Heart left ventricle (tissue), 13 donors: ENCODE measurements around the gene MYO16.

Experiments
- POLR2A ChIP-seq, 2 donors: fragments of 450-650 bp; IDR thresholded peaks; one replicate each; pipeline ENCODE4 v1.6.1; 2017; ENCODE audit warnings: antibody characterized with exemption in 2 of 2, mild to moderate bottlenecking in 2 of 2, moderate library complexity in 2 of 2
- TF ChIP-seq, protein P1 (sequence below), 12 donors: fragments of 200-600 bp; sonication (generic) in 4 of 12; IDR thresholded peaks; one replicate each; pipeline versions ENCODE4 v1.5.0 to v1.8.0; 2018 to 2022; ENCODE audit warnings: antibody characterized with exemption in 12 of 12, mild to moderate bottlenecking in 5 of 12
- donor health status: ischemic (EF 13 %, LVEDD 7.1; RV severe dilation, severe dysfunction).
- donor health status: DM: no; HTN: yes; CAD: no.
- donor health status: DM: no; HTN: no; CAD: no.
- donor health status: ischemic (EF 25% LVEDD 6.9; RV normal size, moderate dysfunction).
- donor health status: ischemic (EF 25% LVEDD 5.7; RV mildly dilated, moderate dysfunction).
- donor health status: ischemic (EF 35%, LVEDD 5.7; RV mildly dilated, moderate dysfunction).
- donor health status: nonischemic (EF 11% LVEDD 7.7; RV severe dilation, severe dysfunction).
- donor health status: DM: yes; HTN: yes; CAD: no.
- donor health status: PGD.
- donor health status: ischemic (EF 29% LVEDD 5.4; RV normal size, mild dysfunction).
- donor health status: nonischemic (EF 23%, LVEDD 6.1; RV moderate dilation, normal function).

DNA sequence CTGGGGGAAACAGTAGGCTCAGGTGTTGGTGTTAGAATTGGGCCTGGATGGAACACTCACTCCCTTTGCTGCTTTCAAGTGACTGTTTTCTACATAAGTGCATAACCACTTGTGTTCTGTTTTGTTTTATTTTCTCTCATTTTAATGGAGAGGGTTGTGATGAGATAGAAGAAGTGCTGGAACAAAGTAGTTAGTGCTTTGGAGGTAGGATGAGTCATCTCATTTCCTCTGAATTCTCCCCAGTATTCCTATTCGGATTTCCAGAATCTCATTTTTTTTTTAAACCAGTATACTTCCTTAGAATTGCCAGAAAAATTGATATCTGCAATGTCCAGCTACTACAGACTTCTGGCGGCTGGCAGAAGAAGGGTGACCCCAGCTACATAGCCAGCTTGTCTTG, 575.9 kb downstream of the MYO16 start:
- TF ChIP-seq, protein P1, sequence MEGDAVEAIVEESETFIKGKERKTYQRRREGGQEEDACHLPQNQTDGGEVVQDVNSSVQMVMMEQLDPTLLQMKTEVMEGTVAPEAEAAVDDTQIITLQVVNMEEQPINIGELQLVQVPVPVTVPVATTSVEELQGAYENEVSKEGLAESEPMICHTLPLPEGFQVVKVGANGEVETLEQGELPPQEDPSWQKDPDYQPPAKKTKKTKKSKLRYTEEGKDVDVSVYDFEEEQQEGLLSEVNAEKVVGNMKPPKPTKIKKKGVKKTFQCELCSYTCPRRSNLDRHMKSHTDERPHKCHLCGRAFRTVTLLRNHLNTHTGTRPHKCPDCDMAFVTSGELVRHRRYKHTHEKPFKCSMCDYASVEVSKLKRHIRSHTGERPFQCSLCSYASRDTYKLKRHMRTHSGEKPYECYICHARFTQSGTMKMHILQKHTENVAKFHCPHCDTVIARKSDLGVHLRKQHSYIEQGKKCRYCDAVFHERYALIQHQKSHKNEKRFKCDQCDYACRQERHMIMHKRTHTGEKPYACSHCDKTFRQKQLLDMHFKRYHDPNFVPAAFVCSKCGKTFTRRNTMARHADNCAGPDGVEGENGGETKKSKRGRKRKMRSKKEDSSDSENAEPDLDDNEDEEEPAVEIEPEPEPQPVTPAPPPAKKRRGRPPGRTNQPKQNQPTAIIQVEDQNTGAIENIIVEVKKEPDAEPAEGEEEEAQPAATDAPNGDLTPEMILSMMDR (IDR thresholded peaks at IDR 0.05), result no peak
- no peak for TF ChIP-seq POLR2A (IDR thresholded peaks at IDR 0.05)
